ENCODE results near the gene SOX1.

- TF ChIP-seq TRIM28 (IDR thresholded peaks at IDR 0.05; ENCODE audit: borderline replicate concordance, low read length) (no peak), MYNN (tag by site-specific recombination; IDR thresholded peaks at IDR 0.05; ENCODE audit: borderline replicate concordance) (no peak), ZNF518A (tag by site-specific recombination; conservative IDR thresholded peaks at IDR 0.05; ENCODE audit: low read depth) (no peak), ZNF629 (tag by site-specific recombination; IDR thresholded peaks at IDR 0.05) (no peak), CTCF (tag by site-specific recombination; IDR thresholded peaks at IDR 0.05) (no peak)
- TF ChIP-seq, protein P1, sequence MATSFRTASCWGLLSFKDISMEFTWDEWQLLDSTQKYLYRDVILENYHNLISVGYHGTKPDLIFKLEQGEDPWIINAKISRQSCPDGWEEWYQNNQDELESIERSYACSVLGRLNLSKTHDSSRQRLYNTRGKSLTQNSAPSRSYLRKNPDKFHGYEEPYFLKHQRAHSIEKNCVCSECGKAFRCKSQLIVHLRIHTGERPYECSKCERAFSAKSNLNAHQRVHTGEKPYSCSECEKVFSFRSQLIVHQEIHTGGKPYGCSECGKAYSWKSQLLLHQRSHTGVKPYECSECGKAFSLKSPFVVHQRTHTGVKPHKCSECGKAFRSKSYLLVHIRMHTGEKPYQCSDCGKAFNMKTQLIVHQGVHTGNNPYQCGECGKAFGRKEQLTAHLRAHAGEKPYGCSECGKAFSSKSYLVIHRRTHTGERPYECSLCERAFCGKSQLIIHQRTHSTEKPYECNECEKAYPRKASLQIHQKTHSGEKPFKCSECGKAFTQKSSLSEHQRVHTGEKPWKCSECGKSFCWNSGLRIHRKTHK (tag by site-specific recombination; IDR thresholded peaks at IDR 0.05), result no peak
- TF ChIP-seq, protein P2, sequence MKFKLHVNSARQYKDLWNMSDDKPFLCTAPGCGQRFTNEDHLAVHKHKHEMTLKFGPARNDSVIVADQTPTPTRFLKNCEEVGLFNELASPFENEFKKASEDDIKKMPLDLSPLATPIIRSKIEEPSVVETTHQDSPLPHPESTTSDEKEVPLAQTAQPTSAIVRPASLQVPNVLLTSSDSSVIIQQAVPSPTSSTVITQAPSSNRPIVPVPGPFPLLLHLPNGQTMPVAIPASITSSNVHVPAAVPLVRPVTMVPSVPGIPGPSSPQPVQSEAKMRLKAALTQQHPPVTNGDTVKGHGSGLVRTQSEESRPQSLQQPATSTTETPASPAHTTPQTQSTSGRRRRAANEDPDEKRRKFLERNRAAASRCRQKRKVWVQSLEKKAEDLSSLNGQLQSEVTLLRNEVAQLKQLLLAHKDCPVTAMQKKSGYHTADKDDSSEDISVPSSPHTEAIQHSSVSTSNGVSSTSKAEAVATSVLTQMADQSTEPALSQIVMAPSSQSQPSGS (tag by site-specific recombination; IDR thresholded peaks at IDR 0.05; ENCODE audit: low read depth), result no peak
Measured at GRCh38 chr13:112105892-112106291, 38.9 kb downstream of the SOX1 start.
